ENCODE data around the gene CCRL2. TPM values are rescaled to one million over a fixed set of nuclear protein-coding genes. Genes with fewer than 3 reads are reported as not detected.
"Not testable (repeated sequence)": the region's sequence is repeated elsewhere in the genome, so short reads cannot be mapped to it uniquely, and the experiment has no call there.

The CCRL2 gene
- total and polyA plus RNA-seq, 5 experiments from 2014 or later, result 1.1 to 2.8 (median 1.3) TPM; not detected in 1

GRCh38 chr3:46399557-46399956 is 7.5 kb upstream of the CCRL2 start:
- Mint-ChIP-seq H3K9me3 (peaks cover 0 to 3% (median 0%) of the 10 kb centered on the region in 9 donors), H3K4me3 (no peak overlapping the region), H3K4me1 (peaks cover 0 to 13% (median under 1%) of the 10 kb centered on the region in 4 donors), H3K27ac (no peak overlapping the region), H3K27me3 (peaks cover 0 to 4% (median 3%) of the 10 kb centered on the region in 5 donors), H3K36me3 (no peaks in the 10 kb centered on the region)
- ATAC-seq, result no peak
- POLR2A ChIA-PET, result no interaction called here
- no peak for DNase-seq

DNA sequence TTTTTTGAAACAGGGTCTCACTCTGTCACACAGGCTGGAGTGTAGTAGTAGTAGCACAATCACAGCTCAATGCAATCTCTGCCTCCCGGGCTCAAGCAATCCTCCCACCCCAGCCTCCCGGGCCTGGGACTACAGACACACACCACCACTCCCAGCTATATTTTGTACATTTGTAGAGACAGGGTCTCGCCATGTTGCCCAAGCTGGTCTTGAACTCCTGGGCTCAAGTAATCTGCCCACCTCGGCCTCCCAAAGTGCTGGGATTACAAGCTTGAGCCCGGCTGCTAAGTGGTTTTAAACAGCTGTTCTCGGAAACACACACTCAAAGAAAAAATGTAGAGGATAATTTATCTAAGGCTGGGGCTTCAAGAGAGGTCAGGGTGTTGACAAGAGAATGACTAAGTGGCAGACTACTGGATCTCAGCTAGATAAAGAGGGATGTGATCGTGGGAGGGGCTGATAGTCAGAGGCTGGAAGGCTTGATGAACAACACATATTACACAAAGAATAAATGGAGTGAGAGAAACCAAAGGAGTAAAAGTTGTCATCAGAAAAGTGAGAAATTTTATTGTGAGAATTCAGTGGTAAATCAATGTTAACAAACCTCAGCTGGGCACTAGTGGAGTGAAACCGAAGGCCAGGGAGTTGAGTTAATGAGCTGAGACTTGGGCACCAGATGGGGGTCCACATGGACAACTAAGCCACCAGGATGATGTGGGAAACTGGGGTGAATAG is 6.9 kb upstream of the CCRL2 start:
- Mint-ChIP-seq H3K4me3 (no peak overlapping the region), H3K9me3 (peaks cover 0 to 3% (median 0%) of the 10 kb centered on the region in 9 donors), H3K27ac (no peak overlapping the region), H3K4me1 (peaks cover 0 to 19% (median 1%) of the 10 kb centered on the region in 4 donors), H3K27me3 (peaks cover 0 to 4% (median 1%) of the 10 kb centered on the region in 5 donors), H3K36me3 (no peaks in the 10 kb centered on the region)
- no peak for DNase-seq
- no peak for ATAC-seq
- POLR2A ChIA-PET, result no interaction called here

- DNase-seq (no peak), ATAC-seq (no peak)
- H3K9me3 Mint-ChIP-seq, result peaks cover 0 to 3% (median 0%) of the 10 kb centered on the region in 9 donors
- POLR2A ChIA-PET, result no interaction called here
- H3K27me3 Mint-ChIP-seq, result peaks cover 0 to 4% (median 1%) of the 10 kb centered on the region in 5 donors
- no peaks in the 10 kb centered on the region for H3K36me3 Mint-ChIP-seq
- H3K4me3 Mint-ChIP-seq, result no peak overlapping the region
- peaks cover 0 to 24% (median 2%) of the 10 kb centered on the region in 4 donors for H3K4me1 Mint-ChIP-seq
- H3K27ac Mint-ChIP-seq, result no peak overlapping the region
Observed at GRCh38 chr3:46400846-46401245, 6.2 kb upstream of the CCRL2 start.

GRCh38 chr3:46401579-46401978 is 5.5 kb upstream of the CCRL2 start:
- peaks cover 0 to 3% (median 0%) of the 10 kb centered on the region in 9 donors for H3K9me3 Mint-ChIP-seq
- H3K4me1 Mint-ChIP-seq, result peaks cover 2 to 25% (median 5%) of the 10 kb centered on the region in 4 donors
- POLR2A ChIA-PET, result no interaction called here
- H3K27me3 Mint-ChIP-seq, result peaks cover 0 to 4% (median 1%) of the 10 kb centered on the region in 5 donors
- no peaks in the 10 kb centered on the region for H3K36me3 Mint-ChIP-seq
- H3K27ac Mint-ChIP-seq, result no peak overlapping the region
- no peak for DNase-seq
- no peak for ATAC-seq
- no peak overlapping the region for H3K4me3 Mint-ChIP-seq

DNA sequence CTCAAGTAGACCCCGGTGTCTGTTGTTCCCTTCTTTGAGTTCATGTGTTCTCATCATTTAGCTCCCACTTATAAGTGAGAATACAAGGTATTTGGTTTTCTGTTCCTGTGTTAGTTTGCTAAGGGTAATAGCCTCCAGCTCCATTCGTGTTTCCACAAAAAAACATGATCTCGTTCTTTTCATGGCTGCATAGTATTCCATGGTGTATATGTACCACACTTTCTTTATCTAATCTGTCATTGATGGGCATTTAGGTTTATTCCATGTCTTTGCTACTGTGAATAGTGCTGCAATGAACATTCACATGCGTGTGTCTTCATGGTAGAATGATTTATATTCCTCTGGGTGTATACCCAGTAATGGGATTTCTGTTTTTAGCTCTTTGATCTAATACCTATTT is 4.2 kb upstream of the CCRL2 start:
- ATAC-seq, POLR2A ChIA-PET, H3K27ac Mint-ChIP-seq: not testable (repeated sequence)

DNA sequence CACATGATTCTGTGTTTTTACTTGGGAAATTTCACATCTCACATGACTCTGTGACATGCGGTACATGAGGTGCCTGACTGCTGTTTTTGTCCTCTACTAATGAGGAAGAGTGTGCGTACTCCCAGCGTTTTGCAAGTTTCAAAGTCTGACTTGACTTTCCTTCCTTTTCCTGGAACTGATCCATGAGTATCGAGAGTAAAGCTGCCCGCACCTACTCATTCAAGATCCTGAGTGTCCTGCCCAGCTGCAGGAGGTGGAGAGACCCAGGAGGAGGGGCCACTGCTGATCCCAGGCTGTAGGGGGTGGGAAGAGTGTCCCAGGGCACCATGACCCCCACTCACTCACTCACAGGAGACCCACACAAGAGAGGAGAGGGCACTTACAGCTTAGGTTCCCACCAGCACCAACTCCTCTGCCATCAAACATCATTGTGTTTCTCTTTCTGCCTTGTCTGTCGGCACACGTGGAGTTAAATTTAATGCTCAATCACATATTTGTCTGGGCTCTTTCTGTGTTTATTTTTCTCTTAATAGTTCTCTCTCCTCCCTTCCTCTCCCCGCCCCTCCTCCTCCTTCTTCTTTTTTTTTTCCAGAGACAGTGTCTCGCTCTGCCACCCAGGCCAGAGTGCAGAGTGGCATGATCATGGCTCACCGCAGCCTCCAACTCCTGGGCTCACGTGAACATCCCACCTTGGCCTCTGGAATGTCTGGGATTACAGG is 1.6 kb upstream of the CCRL2 start:
- ATAC-seq, result no peak
- no peaks in the 10 kb centered on the region for H3K36me3 Mint-ChIP-seq
- peaks cover 0 to 3% (median 0%) of the 10 kb centered on the region in 9 donors for H3K9me3 Mint-ChIP-seq
- H3K27me3 Mint-ChIP-seq, result peaks cover 0 to 5% (median 1%) of the 10 kb centered on the region in 5 donors
- DNase-seq, result no peak
- POLR2A ChIA-PET, result no interaction called here
- peaks cover 25 to 57% (median 38%) of the 10 kb centered on the region in 4 donors for H3K4me1 Mint-ChIP-seq
- H3K27ac Mint-ChIP-seq, result peak overlapping the region in 3 of 10 donors; percentile 13 to 90 (median 18)
- peak overlapping the region in 1 of 10 donors; percentile 40 for H3K4me3 Mint-ChIP-seq

More for the DNA sequence above, 4.2 kb upstream of the CCRL2 start:
- not testable (repeated sequence) for H3K27me3 Mint-ChIP-seq, H3K9me3 Mint-ChIP-seq, DNase-seq, H3K36me3 Mint-ChIP-seq, H3K4me3 Mint-ChIP-seq
- H3K4me1 Mint-ChIP-seq, result peaks cover 14 to 35% (median 15%) of the 10 kb centered on the region in 4 donors

- DNase-seq (no peak), ATAC-seq (no peak)
- peaks cover 25 to 57% (median 38%) of the 10 kb centered on the region in 4 donors for H3K4me1 Mint-ChIP-seq
- H3K27ac Mint-ChIP-seq, result peak overlapping the region in 9 of 10 donors; percentile 82 to 96 (median 90)
- H3K27me3 Mint-ChIP-seq, result peaks cover 0 to 5% (median 1%) of the 10 kb centered on the region in 5 donors
- H3K4me3 Mint-ChIP-seq, result peak overlapping the region in 9 of 10 donors; percentile 81 to 90 (median 86)
- no peaks in the 10 kb centered on the region for H3K36me3 Mint-ChIP-seq
- POLR2A ChIA-PET, result interaction anchor here (0.8 kb wide), 1 partner anchor 18 kb away, joined by 6 read pairs; no protein-coding TSS in a partner anchor
- H3K9me3 Mint-ChIP-seq, result peaks cover 0 to 3% (median 0%) of the 10 kb centered on the region in 9 donors
Observed at GRCh38 chr3:46406443-46406787, 644 bp upstream of the CCRL2 start.

DNA sequence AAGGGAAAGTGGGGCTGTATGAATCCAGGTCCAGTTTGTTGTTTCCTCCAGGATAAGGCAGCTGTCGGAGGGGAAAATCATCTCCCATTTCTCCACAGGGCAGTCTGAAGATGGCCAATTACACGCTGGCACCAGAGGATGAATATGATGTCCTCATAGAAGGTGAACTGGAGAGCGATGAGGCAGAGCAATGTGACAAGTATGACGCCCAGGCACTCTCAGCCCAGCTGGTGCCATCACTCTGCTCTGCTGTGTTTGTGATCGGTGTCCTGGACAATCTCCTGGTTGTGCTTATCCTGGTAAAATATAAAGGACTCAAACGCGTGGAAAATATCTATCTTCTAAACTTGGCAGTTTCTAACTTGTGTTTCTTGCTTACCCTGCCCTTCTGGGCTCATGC is 911 bp downstream of the CCRL2 start:
- H3K9me3 Mint-ChIP-seq, result peaks cover 0 to 1% (median 0%) of the 10 kb centered on the region in 9 donors
- H3K27ac Mint-ChIP-seq, result peak overlapping the region in 9 of 10 donors; percentile 27 to 94 (median 90)
- H3K27me3 Mint-ChIP-seq, result peaks cover 0 to 2% (median 1%) of the 10 kb centered on the region in 5 donors
- no peak for DNase-seq
- ATAC-seq, result no peak
- H3K4me3 Mint-ChIP-seq, result peak overlapping the region; percentile 81 to 90 (median 86)
- H3K36me3 Mint-ChIP-seq, result no peaks in the 10 kb centered on the region
- peaks cover 25 to 57% (median 38%) of the 10 kb centered on the region in 4 donors for H3K4me1 Mint-ChIP-seq
- POLR2A ChIA-PET, result interaction anchor here (0.6 to 0.9 kb wide), 2 partner anchors 13 to 547 kb away, joined by 3 read pairs; no protein-coding TSS in a partner anchor

- POLR2A ChIA-PET, result no interaction called here
- Mint-ChIP-seq H3K4me3 (peak overlapping the region in 6 of 10 donors; percentile 7 to 86 (median 22)), H3K36me3 (no peaks in the 10 kb centered on the region), H3K27ac (peak overlapping the region in 3 of 10 donors; percentile 6 to 53 (median 19)), H3K27me3 (peaks cover 0 to 1% (median 0%) of the 10 kb centered on the region in 5 donors), H3K9me3 (no peaks in the 10 kb centered on the region), H3K4me1 (peaks cover 25 to 57% (median 38%) of the 10 kb centered on the region in 4 donors)
- DNase-seq, result no peak
- ATAC-seq, result no peak
Observed at GRCh38 chr3:46408853-46409252, 1.8 kb downstream of the CCRL2 start.

- Mint-ChIP-seq H3K27me3 (peaks cover 0 to 1% (median 0%) of the 10 kb centered on the region in 5 donors), H3K36me3 (no peaks in the 10 kb centered on the region), H3K27ac (peak overlapping the region in 7 of 10 donors; percentile 12 to 70 (median 44)), H3K9me3 (no peaks in the 10 kb centered on the region), H3K4me1 (peaks cover 22 to 52% (median 38%) of the 10 kb centered on the region in 4 donors), H3K4me3 (peak overlapping the region in 8 of 10 donors; percentile 21 to 57 (median 38))
- DNase-seq (peak in 1 of 10 donors; percentile 9), ATAC-seq (peak in 1 of 2 donors; percentile 26)
- POLR2A ChIA-PET, result no interaction called here
Observed at GRCh38 chr3:46409739-46410489, 2.9 kb downstream of the CCRL2 start.

DNA sequence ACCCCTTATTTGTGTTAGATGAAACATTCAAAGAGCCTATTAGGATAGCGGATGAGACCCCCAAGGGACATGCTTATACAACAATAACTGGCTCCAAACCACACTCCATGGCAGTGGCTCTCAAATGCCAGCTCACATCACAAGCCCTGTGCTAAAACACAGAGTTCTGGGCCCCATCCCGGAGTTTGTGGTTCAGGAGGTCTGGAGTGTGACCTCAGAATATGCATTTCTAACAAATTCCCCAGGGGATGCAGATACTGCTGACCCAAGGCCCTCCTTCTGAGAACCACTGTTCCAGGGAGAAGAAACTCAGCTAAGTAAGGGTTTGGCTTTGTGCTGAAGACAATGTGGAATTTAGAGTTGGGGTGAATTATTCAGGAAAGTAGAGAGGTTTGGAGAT is 3.6 kb downstream of the CCRL2 start:
- Mint-ChIP-seq H3K4me3 (no peak overlapping the region), H3K36me3 (no peaks in the 10 kb centered on the region), H3K9me3 (no peaks in the 10 kb centered on the region), H3K27me3 (peaks cover 0 to 1% (median 0%) of the 10 kb centered on the region in 5 donors), H3K4me1 (peaks cover 22 to 45% (median 41%) of the 10 kb centered on the region in 4 donors), H3K27ac (peak overlapping the region in 2 of 10 donors; percentile 3 to 51)
- POLR2A ChIA-PET, result no interaction called here
- DNase-seq, result no peak
- ATAC-seq, result no peak

DNA sequence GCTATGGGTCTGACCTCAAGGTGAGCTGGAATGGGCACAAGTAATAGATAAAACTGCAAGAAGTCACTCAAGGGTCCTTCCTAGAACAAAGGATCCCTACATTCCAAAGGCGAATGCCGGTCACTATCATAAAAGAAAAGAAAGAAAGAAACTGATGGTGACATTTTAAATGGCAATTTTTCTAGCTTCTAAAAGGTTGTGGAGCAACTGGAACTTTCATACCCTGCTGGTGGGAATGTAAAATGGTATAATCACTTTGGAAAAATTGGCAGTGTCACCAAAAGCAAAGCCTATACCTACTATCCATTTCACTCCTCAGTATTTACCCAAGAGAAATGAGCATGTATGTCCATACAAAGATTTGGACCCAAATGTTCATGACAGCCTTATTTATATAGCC is 4.2 kb downstream of the CCRL2 start:
- H3K4me3 Mint-ChIP-seq, result no peak overlapping the region
- POLR2A ChIA-PET, result no interaction called here

More for the DNA sequence above, 4.2 kb downstream of the CCRL2 start:
- peaks cover 0 to 1% (median 0%) of the 10 kb centered on the region in 5 donors for H3K27me3 Mint-ChIP-seq
- no peak for DNase-seq
- ATAC-seq, result no peak
- no peaks in the 10 kb centered on the region for H3K9me3 Mint-ChIP-seq
- no peaks in the 10 kb centered on the region for H3K36me3 Mint-ChIP-seq
- H3K27ac Mint-ChIP-seq, result no peak overlapping the region
- H3K4me1 Mint-ChIP-seq, result peaks cover 23 to 50% (median 44%) of the 10 kb centered on the region in 4 donors
